Measurements from ENCODE around the gene OR6C68.
"Not testable (repeated sequence)": the region's sequence is repeated elsewhere in the genome, so short reads cannot be mapped to it uniquely, and the experiment has no call there.

The OR6C68 gene

GRCh38 chr12:55469291-55469690 lies 22.9 kb upstream of the OR6C68 start:
- Histone ChIP-seq H3K4me3 (ENCODE audit: control insufficient read depth in 1 of 7, extremely low read depth in 1 of 7, insufficient read depth in 4 of 7, low read depth in 2 of 7, low read length in 6 of 7) (no peak overlapping the region), H3K27ac (ENCODE audit: insufficient read depth in 1 of 2, low read depth in 1 of 2, low read length in 2 of 2, poor library complexity in 1 of 2, severe bottlenecking in 2 of 2) (no peak overlapping the region), H3K9me3 (ENCODE audit: control extremely low read depth in 1 of 5, control insufficient read depth in 4 of 5, insufficient read depth in 2 of 5, low read depth in 1 of 5, low read length in 4 of 5) (no peaks in the 10 kb centered on the region), H3K36me3 (ENCODE audit: control insufficient read depth in 4 of 4, insufficient read depth in 4 of 4, low read length in 3 of 4) (no peaks in the 10 kb centered on the region), H3K4me1 (ENCODE audit: control extremely low read depth in 1 of 4, control insufficient read depth in 4 of 4, insufficient read depth in 4 of 4, low read length in 3 of 4) (no peaks in the 10 kb centered on the region), H3K27me3 (replicated peaks in 2 of 5; ENCODE audit: control insufficient read depth in 4 of 5, insufficient read depth in 5 of 5, low read length in 4 of 5) (peaks cover 0 to 4% (median 0%) of the 10 kb centered on the region in 5 experiments)
- ChIA-PET CTCF (no interaction called here), POLR2A (no interaction called here)
- no CpG with 5 or more reads among the region's 2 CpGs for WGBS (ENCODE audit: insufficient coverage)
- no peak for DNase-seq

GRCh38 chr12:55470088-55470829 lies 21.9 kb upstream of the OR6C68 start, which contains the start of gene OR6C70:
Gene OR6C70 (minus strand): TSS chr12:55470138. CDS start chr12:55470138, 0 bp downstream.
- CTCF ChIA-PET: no interaction called here
- H3K4me3 ChIP-seq (ENCODE audit: control insufficient read depth in 1 of 7, extremely low read depth in 1 of 7, insufficient read depth in 4 of 7, low read depth in 2 of 7, low read length in 6 of 7): no peak within 1 kb of the TSS
- H3K27me3 ChIP-seq (replicated peaks in 2 of 5; ENCODE audit: control insufficient read depth in 4 of 5, insufficient read depth in 5 of 5, low read length in 4 of 5): peaks cover 0 to 5% (median 0%) of the 10 kb centered on the region in 5 experiments
- H3K9me3 ChIP-seq (ENCODE audit: control extremely low read depth in 1 of 5, control insufficient read depth in 4 of 5, insufficient read depth in 2 of 5, low read depth in 1 of 5, low read length in 4 of 5): no peaks in the 10 kb centered on the region
- H3K27ac ChIP-seq (ENCODE audit: insufficient read depth in 1 of 2, low read depth in 1 of 2, low read length in 2 of 2, poor library complexity in 1 of 2, severe bottlenecking in 2 of 2): no peak within 1 kb of the TSS
- 96% methylated on average over 2 of the region's 3 CpGs for WGBS (ENCODE audit: insufficient coverage)
- no peaks in the 10 kb centered on the region for H3K36me3 ChIP-seq (ENCODE audit: control insufficient read depth in 4 of 4, insufficient read depth in 4 of 4, low read length in 3 of 4)
- no peak for DNase-seq
- POLR2A ChIA-PET: no interaction called here
- no peaks in the 10 kb centered on the region for H3K4me1 ChIP-seq (ENCODE audit: control extremely low read depth in 1 of 4, control insufficient read depth in 4 of 4, insufficient read depth in 4 of 4, low read length in 3 of 4)

GRCh38 chr12:55472264-55472663 lies 19.9 kb upstream of the OR6C68 start:
- ChIA-PET POLR2A (no interaction called here), CTCF (no interaction called here)
- H3K4me1 ChIP-seq (ENCODE audit: control extremely low read depth in 1 of 4, control insufficient read depth in 4 of 4, insufficient read depth in 4 of 4, low read length in 3 of 4): no peaks in the 10 kb centered on the region
- H3K27me3 ChIP-seq (replicated peaks in 2 of 5; ENCODE audit: control insufficient read depth in 4 of 5, insufficient read depth in 5 of 5, low read length in 4 of 5): peaks cover 0 to 4% (median 0%) of the 10 kb centered on the region in 5 experiments
- H3K9me3 ChIP-seq (ENCODE audit: control extremely low read depth in 1 of 5, control insufficient read depth in 4 of 5, insufficient read depth in 2 of 5, low read depth in 1 of 5, low read length in 4 of 5): no peaks in the 10 kb centered on the region
- no peak overlapping the region for H3K27ac ChIP-seq (ENCODE audit: insufficient read depth in 1 of 2, low read depth in 1 of 2, low read length in 2 of 2, poor library complexity in 1 of 2, severe bottlenecking in 2 of 2)
- no peak for DNase-seq
- H3K36me3 ChIP-seq (ENCODE audit: control insufficient read depth in 4 of 4, insufficient read depth in 4 of 4, low read length in 3 of 4): no peaks in the 10 kb centered on the region
- no CpG with 5 or more reads among the region's 1 CpG for WGBS (ENCODE audit: insufficient coverage)
- H3K4me3 ChIP-seq (ENCODE audit: control insufficient read depth in 1 of 7, extremely low read depth in 1 of 7, insufficient read depth in 4 of 7, low read depth in 2 of 7, low read length in 6 of 7): no peak overlapping the region

- DNase-seq; H3K4me1 ChIP-seq (ENCODE audit: control extremely low read depth in 1 of 4, control insufficient read depth in 4 of 4, insufficient read depth in 4 of 4, low read length in 3 of 4); H3K9me3 ChIP-seq (ENCODE audit: control extremely low read depth in 1 of 5, control insufficient read depth in 4 of 5, insufficient read depth in 2 of 5, low read depth in 1 of 5, low read length in 4 of 5); H3K27me3 ChIP-seq (replicated peaks in 2 of 5; ENCODE audit: control insufficient read depth in 4 of 5, insufficient read depth in 5 of 5, low read length in 4 of 5); CTCF ChIA-PET; POLR2A ChIA-PET; H3K36me3 ChIP-seq (ENCODE audit: control insufficient read depth in 4 of 4, insufficient read depth in 4 of 4, low read length in 3 of 4); H3K4me3 ChIP-seq (ENCODE audit: control insufficient read depth in 1 of 7, extremely low read depth in 1 of 7, insufficient read depth in 4 of 7, low read depth in 2 of 7, low read length in 6 of 7); H3K27ac ChIP-seq (ENCODE audit: insufficient read depth in 1 of 2, low read depth in 1 of 2, low read length in 2 of 2, poor library complexity in 1 of 2, severe bottlenecking in 2 of 2): not testable (repeated sequence)
- WGBS (ENCODE audit: insufficient coverage): no CpG with 5 or more reads among the region's 29 CpGs
Observed at GRCh38 chr12:55479136-55479535, 13.0 kb upstream of the OR6C68 start.

GRCh38 chr12:55484284-55484683 lies 7.9 kb upstream of the OR6C68 start:
- H3K27ac ChIP-seq (ENCODE audit: insufficient read depth in 1 of 2, low read depth in 1 of 2, low read length in 2 of 2, poor library complexity in 1 of 2, severe bottlenecking in 2 of 2); POLR2A ChIA-PET; H3K4me1 ChIP-seq (ENCODE audit: control extremely low read depth in 1 of 4, control insufficient read depth in 4 of 4, insufficient read depth in 4 of 4, low read length in 3 of 4); H3K9me3 ChIP-seq (ENCODE audit: control extremely low read depth in 1 of 5, control insufficient read depth in 4 of 5, insufficient read depth in 2 of 5, low read depth in 1 of 5, low read length in 4 of 5); H3K27me3 ChIP-seq (replicated peaks in 2 of 5; ENCODE audit: control insufficient read depth in 4 of 5, insufficient read depth in 5 of 5, low read length in 4 of 5); H3K36me3 ChIP-seq (ENCODE audit: control insufficient read depth in 4 of 4, insufficient read depth in 4 of 4, low read length in 3 of 4); DNase-seq; H3K4me3 ChIP-seq (ENCODE audit: control insufficient read depth in 1 of 7, extremely low read depth in 1 of 7, insufficient read depth in 4 of 7, low read depth in 2 of 7, low read length in 6 of 7); CTCF ChIA-PET: not testable (repeated sequence)
- 80% methylated on average over 1 of the region's 13 CpGs for WGBS (ENCODE audit: insufficient coverage)

DNA sequence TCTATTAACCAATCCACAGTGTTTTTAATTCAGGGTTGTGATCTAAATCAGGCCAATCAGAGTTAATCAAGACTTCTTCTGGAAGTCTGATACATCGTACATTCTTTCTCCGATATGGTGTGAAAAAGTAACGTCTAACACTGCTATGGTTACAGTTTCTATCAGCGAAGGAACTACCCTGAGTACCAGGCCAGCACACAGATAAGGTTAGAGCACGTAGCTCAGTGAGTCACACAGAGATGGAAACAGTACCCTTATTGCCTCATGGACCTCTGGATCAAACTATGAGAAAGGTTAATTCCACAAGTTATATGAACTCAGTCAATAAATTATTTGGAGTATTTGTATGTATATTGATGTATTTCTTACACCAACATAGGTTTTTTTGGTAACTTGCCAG lies 3.3 kb downstream of the OR6C68 start:
- Histone ChIP-seq H3K27me3 (replicated peaks in 2 of 5; ENCODE audit: control insufficient read depth in 4 of 5, insufficient read depth in 5 of 5, low read length in 4 of 5) (peaks cover 0 to 2% (median 0%) of the 10 kb centered on the region in 5 experiments), H3K9me3 (ENCODE audit: control extremely low read depth in 1 of 5, control insufficient read depth in 4 of 5, insufficient read depth in 2 of 5, low read depth in 1 of 5, low read length in 4 of 5) (no peaks in the 10 kb centered on the region), H3K4me1 (ENCODE audit: control extremely low read depth in 1 of 4, control insufficient read depth in 4 of 4, insufficient read depth in 4 of 4, low read length in 3 of 4) (no peaks in the 10 kb centered on the region), H3K27ac (ENCODE audit: insufficient read depth in 1 of 2, low read depth in 1 of 2, low read length in 2 of 2, poor library complexity in 1 of 2, severe bottlenecking in 2 of 2) (no peak overlapping the region), H3K4me3 (ENCODE audit: control insufficient read depth in 1 of 7, extremely low read depth in 1 of 7, insufficient read depth in 4 of 7, low read depth in 2 of 7, low read length in 6 of 7) (no peak overlapping the region), H3K36me3 (ENCODE audit: control insufficient read depth in 4 of 4, insufficient read depth in 4 of 4, low read length in 3 of 4) (no peaks in the 10 kb centered on the region)
- DNase-seq: no peak
- ChIA-PET CTCF (no interaction called here), POLR2A (no interaction called here)
- WGBS (ENCODE audit: insufficient coverage): 92% methylated on average over 5 of the region's 5 CpGs

- POLR2A ChIA-PET: no interaction called here
- DNase-seq: no peak
- Histone ChIP-seq H3K27me3 (replicated peaks in 2 of 5; ENCODE audit: control insufficient read depth in 4 of 5, insufficient read depth in 5 of 5, low read length in 4 of 5) (peaks cover 0 to 4% (median 2%) of the 10 kb centered on the region in 5 experiments), H3K9me3 (ENCODE audit: control extremely low read depth in 1 of 5, control insufficient read depth in 4 of 5, insufficient read depth in 2 of 5, low read depth in 1 of 5, low read length in 4 of 5) (no peaks in the 10 kb centered on the region), H3K4me1 (ENCODE audit: control extremely low read depth in 1 of 4, control insufficient read depth in 4 of 4, insufficient read depth in 4 of 4, low read length in 3 of 4) (no peaks in the 10 kb centered on the region), H3K4me3 (ENCODE audit: control insufficient read depth in 1 of 7, extremely low read depth in 1 of 7, insufficient read depth in 4 of 7, low read depth in 2 of 7, low read length in 6 of 7) (no peak overlapping the region), H3K27ac (ENCODE audit: insufficient read depth in 1 of 2, low read depth in 1 of 2, low read length in 2 of 2, poor library complexity in 1 of 2, severe bottlenecking in 2 of 2) (no peak overlapping the region), H3K36me3 (ENCODE audit: control insufficient read depth in 4 of 4, insufficient read depth in 4 of 4, low read length in 3 of 4) (no peaks in the 10 kb centered on the region)
- WGBS (ENCODE audit: insufficient coverage): 100% methylated on average over 4 of the region's 4 CpGs
- CTCF ChIA-PET: no interaction called here
Observed at GRCh38 chr12:55499231-55499630, 7.1 kb downstream of the OR6C68 start.
